ENCODE measurements around the gene DNAH8. TPM values are rescaled to one million over a fixed set of nuclear protein-coding genes. Genes with fewer than 3 reads are reported as not detected.

Gene DNAH8
- total RNA-seq, 1 experiment from 2014 or later = 0.15 TPM

DNA sequence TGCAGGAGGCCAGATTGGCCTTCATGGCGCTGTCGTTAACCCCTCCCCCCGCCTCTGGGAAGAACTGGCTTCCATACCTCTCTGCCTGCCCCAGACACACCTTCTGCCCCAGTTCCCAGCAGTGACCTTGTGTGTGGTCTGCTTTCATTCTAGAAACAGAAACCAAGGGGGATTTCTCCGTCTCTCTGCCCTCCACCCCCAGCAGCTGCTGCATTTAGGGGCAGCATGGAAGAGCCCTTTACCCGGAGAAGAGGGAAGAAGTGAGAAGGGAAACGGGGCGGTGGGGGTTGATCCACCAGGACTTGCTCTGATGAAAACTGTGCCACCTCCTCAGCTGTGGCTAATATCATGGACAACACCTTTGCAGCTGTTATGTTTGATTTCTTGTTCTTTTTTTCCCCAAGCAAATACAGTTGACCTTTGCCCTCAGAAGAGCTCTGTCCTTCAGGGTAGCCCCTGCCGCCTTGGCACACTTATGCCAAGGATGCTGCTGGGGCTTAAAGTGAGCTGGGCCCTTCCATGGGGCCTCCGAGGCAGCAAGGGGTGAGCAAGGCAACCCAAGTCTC, 339.5 kb downstream of the DNAH8 start:
- Histone ChIP-seq H3K9me2 (replicated peaks; ENCODE audit: low read length) (no peaks in the 10 kb centered on the region), H3K79me2 (ENCODE audit: low read length) (no peaks in the 10 kb centered on the region), H3K4me3 (ENCODE audit: low read length) (no peak overlapping the region), H3K4me1 (ENCODE audit: insufficient read depth, low read length) (peaks cover 9% of the 10 kb centered on the region; the same call in 1 of the 2 replicates), H3F3A (ENCODE audit: low read length, unreplicated experiment) (no peaks in the 10 kb centered on the region), H2AFZ (ENCODE audit: low read length) (no peak overlapping the region), H3K9me3 (ENCODE audit: low read length) (no peaks in the 10 kb centered on the region), H3K9ac (ENCODE audit: low read length) (no peak overlapping the region), H3K36me3 (ENCODE audit: low read depth, low read length) (no peaks in the 10 kb centered on the region), H3K4me2 (ENCODE audit: low read length) (no peak overlapping the region), H4K20me1 (ENCODE audit: low read length) (no peaks in the 10 kb centered on the region), H3K27me3 (ENCODE audit: low read length) (peaks cover 15% of the 10 kb centered on the region), H3K27ac (ENCODE audit: low read length) (no peak overlapping the region)
- ChIA-PET POLR2A (ENCODE audit: unreplicated experiment) (no interaction called here), CTCF (no interaction called here)
- intact Hi-C loops (cut with micrococcal nuclease) = no loop called here
- DNase-seq (no peak), ATAC-seq (no peak)
- TF ChIP-seq EZH2 (IDR thresholded peaks at IDR 0.05; ENCODE audit: low read length, unreplicated experiment) (no peak), CTCF (conservative IDR thresholded peaks at IDR 0.05; ENCODE audit: low read depth, low read length) (no peak), EZH2phosphoT487 (IDR thresholded peaks at IDR 0.05; ENCODE audit: borderline replicate concordance, low read length) (no peak)
- BruUV-seq (replicated peaks) = no TSS peak

DNA sequence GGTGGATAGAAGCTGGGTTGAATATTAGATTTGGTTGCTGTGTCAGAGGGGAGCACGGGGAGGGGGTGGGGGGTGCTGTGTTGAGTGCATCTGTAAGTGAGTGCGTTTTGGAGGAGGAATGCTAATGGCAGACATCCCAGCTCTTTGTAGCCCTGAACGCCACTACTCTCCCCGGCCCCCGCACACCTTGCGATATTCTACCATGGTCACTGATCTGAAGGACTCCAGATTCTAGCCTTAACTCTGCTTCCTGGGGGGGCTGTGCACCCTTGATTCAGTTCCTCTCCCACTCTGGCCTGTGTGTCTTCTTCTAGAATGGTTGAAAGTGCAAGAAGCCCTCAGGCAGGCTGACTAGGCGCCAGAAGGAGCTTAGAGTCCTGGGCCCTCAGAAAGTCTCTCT, 340.6 kb downstream of the DNAH8 start:
- Histone ChIP-seq H2AFZ (ENCODE audit: low read length) (no peak overlapping the region), H3K4me2 (ENCODE audit: low read length) (no peak overlapping the region), H3K27ac (ENCODE audit: low read length) (no peak overlapping the region), H3F3A (ENCODE audit: low read length, unreplicated experiment) (no peaks in the 10 kb centered on the region), H3K27me3 (ENCODE audit: low read length) (peaks cover 25% of the 10 kb centered on the region), H4K20me1 (ENCODE audit: low read length) (no peaks in the 10 kb centered on the region), H3K9me2 (replicated peaks; ENCODE audit: low read length) (no peaks in the 10 kb centered on the region), H3K4me3 (ENCODE audit: low read length) (no peak overlapping the region), H3K79me2 (ENCODE audit: low read length) (no peaks in the 10 kb centered on the region), H3K36me3 (ENCODE audit: low read depth, low read length) (no peaks in the 10 kb centered on the region), H3K9ac (ENCODE audit: low read length) (no peak overlapping the region), H3K9me3 (ENCODE audit: low read length) (no peaks in the 10 kb centered on the region), H3K4me1 (ENCODE audit: insufficient read depth, low read length) (peaks cover 9% of the 10 kb centered on the region; the same call in 1 of the 2 replicates)
- intact Hi-C loops (cut with micrococcal nuclease) = no loop called here
- BruUV-seq (replicated peaks) = no TSS peak
- DNase-seq = no peak
- TF ChIP-seq EZH2phosphoT487 (IDR thresholded peaks at IDR 0.05; ENCODE audit: borderline replicate concordance, low read length) (no peak), CTCF (conservative IDR thresholded peaks at IDR 0.05; ENCODE audit: low read depth, low read length) (no peak), EZH2 (IDR thresholded peaks at IDR 0.05; ENCODE audit: low read length, unreplicated experiment) (no peak)
- POLR2A ChIA-PET (ENCODE audit: unreplicated experiment) = no interaction called here
- CTCF ChIA-PET = no interaction called here
- ATAC-seq = no peak

- no peaks in the 10 kb centered on the region for H4K20me1 ChIP-seq (ENCODE audit: low read length)
- no peak overlapping the region for H3K27ac ChIP-seq (ENCODE audit: low read length)
- intact Hi-C loops (cut with micrococcal nuclease) = no loop called here
- H3K9ac ChIP-seq (ENCODE audit: low read length) = no peak overlapping the region
- ChIA-PET POLR2A (ENCODE audit: unreplicated experiment) (no interaction called here), CTCF (no interaction called here)
- no peaks in the 10 kb centered on the region for H3K79me2 ChIP-seq (ENCODE audit: low read length)
- H3K4me1 ChIP-seq (ENCODE audit: insufficient read depth, low read length) = peaks cover 7% of the 10 kb centered on the region; the same call in 1 of the 2 replicates
- DNase-seq = no peak
- no peak overlapping the region for H2AFZ ChIP-seq (ENCODE audit: low read length)
- H3K9me2 ChIP-seq (replicated peaks; ENCODE audit: low read length) = no peaks in the 10 kb centered on the region
- no TSS peak for BruUV-seq (replicated peaks)
- no peak overlapping the region for H3K4me2 ChIP-seq (ENCODE audit: low read length)
- no peak for TF ChIP-seq CTCF (conservative IDR thresholded peaks at IDR 0.05; ENCODE audit: low read depth, low read length)
- no peak for TF ChIP-seq EZH2 (IDR thresholded peaks at IDR 0.05; ENCODE audit: low read length, unreplicated experiment)
- TF ChIP-seq EZH2phosphoT487 (IDR thresholded peaks at IDR 0.05; ENCODE audit: borderline replicate concordance, low read length) = no peak
- H3K27me3 ChIP-seq (ENCODE audit: low read length) = peaks cover 31% of the 10 kb centered on the region
- ATAC-seq = no peak
- H3K4me3 ChIP-seq (ENCODE audit: low read length) = no peak overlapping the region
- no peaks in the 10 kb centered on the region for H3K9me3 ChIP-seq (ENCODE audit: low read length)
- no peaks in the 10 kb centered on the region for H3K36me3 ChIP-seq (ENCODE audit: low read depth, low read length)
- H3F3A ChIP-seq (ENCODE audit: low read length, unreplicated experiment) = no peaks in the 10 kb centered on the region
Observed at GRCh38 chr6:39056191-39056590, 341.1 kb downstream of the DNAH8 start.
